ENCODE results near the gene TENT4B. TPM values are rescaled to one million over a fixed set of nuclear protein-coding genes. Genes with fewer than 3 reads are reported as not detected.

Gene TENT4B
- polyA plus RNA-seq, 1 of the 3 experiments (the other 2 are of a cell fraction) = 5.6 TPM

- Histone ChIP-seq H3K79me2 (ENCODE audit: insufficient read depth) (peaks cover 17% of the 10 kb centered on the region), H3K4me1 (ENCODE audit: control insufficient read depth in 1 of 2, insufficient read depth in 2 of 2, low read depth in 1 of 2, low read length in 1 of 2) (peaks cover 18 to 31% of the 10 kb centered on the region in 2 experiments; a peak in 3 of 4 replicates), H3K36me3 (replicated peaks in 1 of 2; ENCODE audit: control insufficient read depth in 1 of 2, insufficient read depth in 2 of 2, low read length in 1 of 2) (no peaks in the 10 kb centered on the region), H3F3A (replicated peaks; ENCODE audit: insufficient read depth) (peaks cover 3% of the 10 kb centered on the region), H2AFZ (ENCODE audit: low read depth) (peak overlapping the region; percentile 81), H3K9me2 (no peaks in the 10 kb centered on the region), H3K27ac (ENCODE audit: low read depth in 2 of 2, low read length in 1 of 2) (peak overlapping the region; percentile 50 to 82), H3K4me3 (ENCODE audit: low read depth in 2 of 2, low read length in 1 of 2) (peak overlapping the region; percentile 42 to 64; a peak in 2 of 4 replicates), H3K9ac (peak overlapping the region; percentile 66), H3K27me3 (ENCODE audit: insufficient read depth) (no peaks in the 10 kb centered on the region), H3K4me2 (peak overlapping the region; percentile 85), H4K20me1 (ENCODE audit: insufficient read depth) (no peaks in the 10 kb centered on the region), H3K9me3 (no peaks in the 10 kb centered on the region)
- WGBS (ENCODE audit: low lambda C conversion rate) = 96% methylated on average over 10 of the region's 10 CpGs
- CTCF ChIA-PET = interaction anchor here (0.6 to 1.6 kb wide), 12 partner anchors 11 to 359 kb away, joined by 3 to 8 read pairs (median 3); no protein-coding TSS in a partner anchor
- POLR2A ChIA-PET = interaction anchor here (0.5 to 1.4 kb wide), 3 partner anchors 19 to 154 kb away, joined by 3 to 5 read pairs (median 3); no protein-coding TSS in a partner anchor
- DNase-seq = no peak
- no peak for TF ChIP-seq SIN3A (IDR thresholded peaks at IDR 0.05; ENCODE audit: borderline replicate concordance, low read depth, low read length)
- no peak for TF ChIP-seq CHD2 (IDR thresholded peaks at IDR 0.05; ENCODE audit: low read length, partially characterized antibody)
- no peak for TF ChIP-seq RCOR1 (IDR thresholded peaks at IDR 0.05; ENCODE audit: low read length)
- TF ChIP-seq CTCF (IDR thresholded peaks at IDR 0.05) = no peak
- no peak for TF ChIP-seq TCF12 (IDR thresholded peaks at IDR 0.05)
- TF ChIP-seq GABPA (IDR thresholded peaks at IDR 0.05; ENCODE audit: low read depth) = no peak
- no peak for TF ChIP-seq MAX (IDR thresholded peaks at IDR 0.05; ENCODE audit: low read depth)
- TF ChIP-seq ELF1 (IDR thresholded peaks at IDR 0.05) = no peak
- no peak for TF ChIP-seq IRF3 (IDR thresholded peaks at IDR 0.05; ENCODE audit: low read depth, low read length)
- no peak for TF ChIP-seq NFIC (IDR thresholded peaks at IDR 0.05; ENCODE audit: borderline replicate concordance)
- TF ChIP-seq YY1 (IDR thresholded peaks at IDR 0.05; ENCODE audit: low read depth) = no peak
- TF ChIP-seq REST (IDR thresholded peaks at IDR 0.05; ENCODE audit: low read depth, low read length) = no peak
- TF ChIP-seq PBX3 (IDR thresholded peaks at IDR 0.05) = no peak
- no peak for TF ChIP-seq EP300 (IDR thresholded peaks at IDR 0.05; ENCODE audit: borderline replicate concordance in 1 of 2, low read depth in 1 of 2, low read length in 1 of 2)
- TF ChIP-seq MXI1 (IDR thresholded peaks at IDR 0.05; ENCODE audit: low read depth, low read length) = no peak
Observed at GRCh38 chr16:50265716-50266336, 112.7 kb downstream of the TENT4B start.

Measured in SK-N-SH (cell line).